Measurements from ENCODE around the gene UNC79. TPM values are rescaled to one million over a fixed set of nuclear protein-coding genes. Genes with fewer than 3 reads are reported as not detected.

Gene UNC79
- total and polyA plus RNA-seq, 7 donors: 0.03 to 0.88 (median 0.44) TPM

GRCh38 chr14:93741556-93742230, 311.0 kb downstream of the UNC79 start:
- ATAC-seq (no peak), DNase-seq (peak in 1 of 2 donors; percentile 2)
- no peak overlapping the region for H3K4me3 ChIP-seq
- intact Hi-C loops (cut with DNase I): no loop called here
- H3K36me3 ChIP-seq (ENCODE audit: insufficient read depth in 1 of 2, low read depth in 1 of 2): no peaks in the 10 kb centered on the region
- no peaks in the 10 kb centered on the region for H3K27me3 ChIP-seq (ENCODE audit: insufficient read depth in 3 of 3, low read length in 2 of 3)
- 60 to 76% (median 66%) methylated on average over 12 of the region's 12 CpGs for whole genome bisulfite sequencing, 3 donors
- no peaks in the 10 kb centered on the region for H3K9me3 ChIP-seq
- no peak for TF ChIP-seq CTCF (IDR thresholded peaks at IDR 0.05)
- H3K27ac ChIP-seq: no peak overlapping the region
- no peaks in the 10 kb centered on the region for H3K4me1 ChIP-seq

GRCh38 chr14:93742761-93743160, 312.0 kb downstream of the UNC79 start:
- WGBS, 3 donors: 34 to 36% (median 34%) methylated on average over 8 of the region's 8 CpGs
- Histone ChIP-seq H3K9me3 (no peaks in the 10 kb centered on the region), H3K27me3 (ENCODE audit: insufficient read depth in 3 of 3, low read length in 2 of 3) (no peaks in the 10 kb centered on the region), H3K36me3 (ENCODE audit: insufficient read depth in 1 of 2, low read depth in 1 of 2) (no peaks in the 10 kb centered on the region), H3K27ac (no peak overlapping the region), H3K4me3 (no peak overlapping the region), H3K4me1 (no peaks in the 10 kb centered on the region)
- intact Hi-C loops (cut with DNase I): no loop called here
- DNase-seq: peak in 1 of 2 donors; percentile 39
- no peak for TF ChIP-seq CTCF (IDR thresholded peaks at IDR 0.05)
- ATAC-seq: peak; percentile 74 to 91 (median 80)

- H3K4me1 ChIP-seq: no peaks in the 10 kb centered on the region
- H3K27ac ChIP-seq: no peak overlapping the region
- H3K27me3 ChIP-seq (ENCODE audit: insufficient read depth in 3 of 3, low read length in 2 of 3): no peaks in the 10 kb centered on the region
- no peaks in the 10 kb centered on the region for H3K9me3 ChIP-seq
- intact Hi-C loops (cut with DNase I): no loop called here
- no peak overlapping the region for H3K4me3 ChIP-seq
- 91 to 95% (median 92%) methylated on average over 26 of the region's 26 CpGs for WGBS, 3 donors
- H3K36me3 ChIP-seq (ENCODE audit: insufficient read depth in 1 of 2, low read depth in 1 of 2): no peaks in the 10 kb centered on the region
- peak in 1 of 2 donors; percentile 30 for DNase-seq
- ATAC-seq: no peak
- TF ChIP-seq CTCF (IDR thresholded peaks at IDR 0.05): no peak
Observed at GRCh38 chr14:93743270-93744060, 312.7 kb downstream of the UNC79 start.

GRCh38 chr14:93744176-93744575, 313.4 kb downstream of the UNC79 start:
- intact Hi-C loops (cut with DNase I): no loop called here
- no peak overlapping the region for H3K27ac ChIP-seq
- H3K4me1 ChIP-seq: no peaks in the 10 kb centered on the region
- H3K9me3 ChIP-seq: no peaks in the 10 kb centered on the region
- no peaks in the 10 kb centered on the region for H3K27me3 ChIP-seq (ENCODE audit: insufficient read depth in 3 of 3, low read length in 2 of 3)
- ATAC-seq (no peak), DNase-seq (peak in 1 of 2 donors; percentile 26)
- no peak for TF ChIP-seq CTCF (IDR thresholded peaks at IDR 0.05)
- WGBS, 3 donors: 87 to 98% (median 87%) methylated on average over 13 to 14 of the region's 14 CpGs
- no peak overlapping the region for H3K4me3 ChIP-seq
- no peaks in the 10 kb centered on the region for H3K36me3 ChIP-seq (ENCODE audit: insufficient read depth in 1 of 2, low read depth in 1 of 2)
